GM18502 (cell line): ENCODE measurements around the gene SPANXB1.
"Not testable (repeated sequence)": the region's sequence is repeated elsewhere in the genome, so short reads cannot be mapped to it uniquely, and the experiment has no call there.

ENCODE experiments used
- ATAC-seq: cut with Tn5 transposase; IDR thresholded peaks from one replicate; pipeline ENCODE4 v1.9.1; 2021; ENCODE audit warnings: mild to moderate bottlenecking; ENCODE audit not compliant: unreplicated experiment, poor library complexity

The SPANXB1 gene, protein sequence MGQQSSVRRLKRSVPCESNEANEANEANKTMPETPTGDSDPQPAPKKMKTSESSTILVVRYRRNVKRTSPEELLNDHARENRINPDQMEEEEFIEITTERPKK

DNA sequence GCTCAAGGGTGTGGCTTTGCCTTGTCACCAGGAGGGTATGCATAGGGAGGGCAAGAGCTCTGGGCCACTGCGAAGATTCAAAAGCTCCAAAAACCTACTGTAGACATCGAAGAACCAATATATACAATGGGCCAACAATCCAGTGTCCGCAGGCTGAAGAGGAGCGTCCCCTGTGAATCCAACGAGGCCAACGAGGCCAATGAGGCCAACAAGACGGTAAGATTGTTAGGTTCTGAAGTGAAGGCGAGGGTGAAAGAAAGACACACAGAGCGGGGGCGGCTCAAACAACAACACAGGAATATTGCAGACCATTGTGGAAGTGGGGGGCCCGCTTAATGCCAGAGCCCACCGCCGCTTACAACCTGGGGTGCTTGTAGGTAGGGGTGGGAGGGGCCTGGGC is at the start of gene SPANXB1:
TSS of gene SPANXB1 (plus strand) at position 27 of the 400 bp plus-strand sequence. CDS start at position 127, 100 bp downstream.
- ATAC-seq = not testable (repeated sequence)

DNA sequence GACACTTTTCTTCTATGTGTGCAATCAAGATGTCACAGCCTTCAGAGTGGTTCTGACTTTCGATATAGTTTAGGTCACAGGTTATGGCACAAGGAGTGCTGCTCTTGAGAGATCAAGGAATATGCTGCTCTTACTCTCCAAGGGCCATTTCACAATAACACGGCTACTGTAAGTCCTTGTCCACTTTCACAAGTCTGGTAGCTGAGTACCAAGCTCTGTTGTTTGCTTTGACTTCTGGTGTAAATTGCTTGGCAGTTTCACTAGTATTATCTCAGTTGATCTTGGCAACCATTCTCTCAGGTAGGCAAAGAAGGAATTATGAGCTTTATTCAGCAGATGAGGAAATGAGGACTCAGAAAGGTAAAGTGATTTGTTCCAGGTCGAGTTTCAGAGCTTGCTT is 35.4 kb upstream of the SPANXB1 start:
- no peak for ATAC-seq

DNA sequence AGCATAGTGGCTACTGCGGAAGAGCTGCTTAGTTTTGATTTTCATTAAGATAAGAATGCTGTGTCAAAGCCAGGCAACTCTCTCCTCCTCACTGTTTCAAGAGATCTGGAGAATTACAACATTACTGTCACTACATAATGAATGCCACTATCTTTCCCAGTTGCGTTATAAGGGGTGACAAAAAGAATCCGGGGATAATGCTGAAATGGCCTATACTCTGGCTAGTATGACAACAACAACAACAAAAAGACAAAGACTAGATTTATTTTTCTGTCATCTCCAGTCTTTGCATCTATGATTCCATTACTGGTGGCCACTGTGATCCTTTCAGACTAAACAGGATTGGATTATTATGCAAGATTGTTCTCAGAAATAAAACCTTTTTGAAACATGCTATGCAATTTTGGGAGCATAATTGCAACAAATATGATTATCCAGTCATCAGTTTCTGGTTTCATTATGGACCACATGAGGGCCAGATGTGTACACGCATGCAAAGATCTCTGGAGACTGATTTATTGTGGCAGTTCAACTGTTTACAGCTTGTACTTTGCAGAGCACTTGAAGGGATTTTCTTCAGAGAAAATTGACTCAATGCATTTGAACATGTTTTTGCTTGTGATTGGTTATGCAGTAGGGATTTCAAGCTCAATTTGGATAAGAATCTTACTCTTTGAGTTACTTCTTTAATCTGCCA is 31.1 kb upstream of the SPANXB1 start:
- ATAC-seq = no peak

DNA sequence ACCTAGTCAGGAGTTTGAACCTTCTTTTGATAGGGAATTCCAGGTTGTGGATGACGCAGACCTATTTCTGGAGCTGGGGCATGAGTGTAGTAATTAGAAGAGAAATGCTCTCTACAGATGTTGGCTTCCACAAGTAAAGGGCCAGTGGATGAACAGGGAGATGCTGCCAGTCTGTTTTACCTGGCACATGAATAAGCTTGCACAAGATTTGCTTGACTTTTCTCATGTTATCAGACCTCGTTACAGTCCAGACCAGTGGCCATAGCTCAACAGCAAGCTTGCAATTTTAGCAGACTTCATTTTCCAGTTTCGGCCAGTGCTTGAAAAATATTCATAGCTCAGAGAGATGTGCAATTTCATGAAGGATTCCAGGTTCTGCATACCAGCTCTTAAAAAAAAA is 26.9 kb upstream of the SPANXB1 start:
- no peak for ATAC-seq

DNA sequence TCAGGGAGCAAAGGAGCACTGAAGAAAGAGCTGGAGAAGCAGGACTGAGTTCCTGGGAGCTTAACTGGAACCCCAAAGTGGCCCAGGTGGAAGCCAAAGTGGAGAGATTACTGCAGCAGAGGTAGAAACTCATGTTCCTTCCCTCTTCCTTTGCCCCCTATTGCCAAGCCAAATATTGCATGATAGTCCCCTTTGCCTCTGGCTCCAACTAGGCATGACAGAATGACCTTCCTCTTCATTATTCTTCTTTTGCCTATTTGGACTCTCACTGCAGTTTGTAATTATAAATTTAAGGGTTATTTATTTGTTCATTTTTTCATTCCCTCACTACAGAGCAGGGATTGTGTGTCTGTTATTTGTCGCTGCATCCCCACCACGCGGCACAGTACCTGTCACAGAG is 22.1 kb upstream of the SPANXB1 start:
- no peak for ATAC-seq

DNA sequence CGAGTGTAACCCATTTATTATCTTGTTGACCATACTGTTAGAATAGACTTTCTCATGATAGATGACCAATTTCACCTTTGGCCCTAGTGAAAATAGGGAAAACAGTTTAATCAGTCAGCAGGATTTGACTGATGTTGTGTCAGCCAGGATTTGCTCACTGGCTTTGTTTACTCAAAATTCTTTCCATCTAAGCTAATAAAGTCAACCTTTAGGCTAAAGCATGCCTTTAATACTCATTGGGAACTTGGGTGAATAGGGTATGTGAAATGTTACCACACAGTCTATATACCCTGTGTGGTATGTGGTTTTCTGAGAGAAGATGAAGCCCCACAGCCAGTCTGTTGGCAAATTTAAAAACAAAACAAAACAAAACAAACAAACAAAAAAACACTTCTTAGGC is 18.7 kb upstream of the SPANXB1 start:
- ATAC-seq = no peak

DNA sequence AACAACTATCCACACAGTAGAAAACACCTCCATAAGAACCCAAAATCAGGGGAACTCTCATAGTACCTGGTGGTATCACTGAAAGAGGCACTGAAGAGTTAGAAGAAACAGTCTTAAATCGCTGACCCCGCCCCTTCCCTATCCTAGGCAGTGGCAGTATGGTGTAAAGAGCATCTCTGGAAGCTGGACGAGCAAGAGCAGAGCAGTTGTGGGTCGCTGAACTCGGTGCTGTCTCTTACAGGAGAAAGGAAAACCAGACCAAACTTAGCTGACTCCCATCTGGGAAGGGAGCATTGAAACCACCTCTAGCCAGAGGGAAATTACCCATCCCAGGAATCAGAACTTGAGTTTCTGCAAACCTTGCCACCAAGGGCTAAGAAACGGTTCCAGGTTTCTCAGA is 2.8 kb downstream of the SPANXB1 start:
- not testable (repeated sequence) for ATAC-seq

DNA sequence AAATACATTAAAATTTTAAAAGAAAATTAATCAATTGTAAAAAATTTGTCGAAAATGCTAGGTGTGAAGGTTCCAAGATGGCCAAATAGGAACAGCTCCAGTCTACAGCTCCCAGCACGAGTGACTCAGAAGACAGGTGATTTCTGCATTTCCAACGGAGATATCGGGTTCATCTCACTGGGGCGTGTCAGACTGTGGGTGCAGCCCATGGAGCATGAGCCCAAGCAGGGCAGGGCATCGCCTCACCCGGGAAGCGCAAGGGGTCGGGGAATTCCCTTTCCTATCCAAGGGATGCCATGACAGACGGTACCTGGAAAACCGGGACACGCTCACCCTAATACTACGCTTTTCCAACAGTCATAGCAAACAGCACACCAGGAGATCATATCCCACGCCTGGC is 41.9 kb downstream of the SPANXB1 start:
- not testable (repeated sequence) for ATAC-seq

DNA sequence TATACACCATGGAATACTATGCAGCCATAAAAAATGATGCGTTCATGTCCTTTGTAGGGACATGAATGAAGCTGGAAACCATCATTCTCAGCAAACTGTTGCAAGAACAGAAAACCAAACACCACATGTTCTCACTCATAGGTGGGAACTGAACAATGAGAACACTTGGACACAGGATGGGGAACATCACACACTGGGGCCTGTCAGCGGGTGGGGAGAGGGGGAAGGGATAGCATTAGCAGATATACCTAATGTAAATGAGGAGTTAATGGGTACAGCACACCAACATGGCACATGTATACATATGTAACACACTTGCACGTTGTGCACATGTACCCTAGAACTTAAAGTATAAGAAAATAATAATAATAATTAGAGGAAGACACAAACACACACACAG is 47.5 kb downstream of the SPANXB1 start:
- ATAC-seq = not testable (repeated sequence)

DNA sequence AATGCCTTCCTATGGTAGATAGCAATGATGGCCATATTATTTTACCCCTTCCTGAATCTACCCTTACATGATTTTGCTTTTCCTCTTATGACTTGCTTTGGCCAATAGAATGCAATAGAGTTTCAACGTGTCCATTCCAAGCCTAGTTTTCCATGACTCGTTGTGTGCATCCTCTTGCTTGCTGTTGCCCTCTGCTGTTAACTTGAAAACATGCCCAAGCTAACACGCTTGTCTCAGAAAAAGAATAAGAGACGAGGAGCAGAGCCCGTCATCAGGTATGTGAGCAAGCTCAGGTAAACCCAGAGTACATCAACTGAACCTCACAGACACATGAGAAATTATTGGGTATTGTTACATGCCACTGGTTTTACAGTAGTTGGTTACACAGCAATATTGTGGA is 49.7 kb downstream of the SPANXB1 start:
- ATAC-seq = not testable (repeated sequence)
